BLaER1 (cell line): ENCODE measurements around the gene RARS1.

ENCODE experiments used
- H3K27ac ChIP-seq: shearing (Covaris generic); formaldehyde crosslinking; 2 replicates; pipeline ENCODE4 v1.8.1; 2022
- H3K27me3 ChIP-seq: shearing (Covaris generic); formaldehyde crosslinking; 2 replicates; pipeline ENCODE4 v1.8.1; 2022
- H3K36me3 ChIP-seq: shearing (Covaris generic); formaldehyde crosslinking; 2 replicates; pipeline ENCODE4 v1.8.1; 2022
- H3K4me1 ChIP-seq: shearing (Covaris generic); formaldehyde crosslinking; 2 replicates; pipeline ENCODE4 v1.8.1; 2022
- H3K4me2 ChIP-seq: shearing (Covaris generic); formaldehyde crosslinking; 2 replicates; pipeline ENCODE4 v1.8.1; 2022
- H3K4me3 ChIP-seq: shearing (Covaris generic); formaldehyde crosslinking; 2 replicates; pipeline ENCODE4 v1.8.1; 2022
- H3K9ac ChIP-seq: shearing (Covaris generic); formaldehyde crosslinking; 2 replicates; pipeline ENCODE4 v1.8.1; 2022
- H3K9me3 ChIP-seq: shearing (Covaris generic); formaldehyde crosslinking; 2 replicates; pipeline ENCODE4 v1.8.1; 2022
- H4K20me1 ChIP-seq: shearing (Covaris generic); formaldehyde crosslinking; 2 replicates; pipeline ENCODE4 v1.8.1; 2022
- Cebpa-rat ChIP-seq: shearing (Covaris generic); IDR thresholded peaks from 2 replicates; pipeline ENCODE4 v1.8.1; 2022

Gene RARS1

GRCh38 chr5:168479166-168479565, 7.1 kb upstream of the RARS1 start:
- TF ChIP-seq Cebpa-rat: no peak
- no peaks in the 10 kb centered on the region for H4K20me1 ChIP-seq
- no peak overlapping the region for H3K27ac ChIP-seq
- no peaks in the 10 kb centered on the region for H3K36me3 ChIP-seq
- no peaks in the 10 kb centered on the region for H3K9me3 ChIP-seq
- no peaks in the 10 kb centered on the region for H3K27me3 ChIP-seq
- no peak overlapping the region for H3K4me2 ChIP-seq
- H3K9ac ChIP-seq: no peak overlapping the region
- H3K4me3 ChIP-seq: no peak overlapping the region
- no peaks in the 10 kb centered on the region for H3K4me1 ChIP-seq

- no peak overlapping the region for H3K4me3 ChIP-seq
- H3K4me1 ChIP-seq: no peaks in the 10 kb centered on the region
- H3K27ac ChIP-seq: no peak overlapping the region
- no peak overlapping the region for H3K4me2 ChIP-seq
- no peak for TF ChIP-seq Cebpa-rat
- no peaks in the 10 kb centered on the region for H3K36me3 ChIP-seq
- no peaks in the 10 kb centered on the region for H3K27me3 ChIP-seq
- no peaks in the 10 kb centered on the region for H3K9me3 ChIP-seq
- H4K20me1 ChIP-seq: no peaks in the 10 kb centered on the region
- no peak overlapping the region for H3K9ac ChIP-seq
Measured at GRCh38 chr5:168480601-168481000, 5.7 kb upstream of the RARS1 start.

GRCh38 chr5:168481330-168481788, 4.9 kb upstream of the RARS1 start:
- no peak overlapping the region for H3K4me3 ChIP-seq
- no peaks in the 10 kb centered on the region for H3K4me1 ChIP-seq
- no peak overlapping the region for H3K27ac ChIP-seq
- H3K27me3 ChIP-seq: no peaks in the 10 kb centered on the region
- no peak for TF ChIP-seq Cebpa-rat
- H4K20me1 ChIP-seq: no peaks in the 10 kb centered on the region
- H3K36me3 ChIP-seq: no peaks in the 10 kb centered on the region
- no peaks in the 10 kb centered on the region for H3K9me3 ChIP-seq
- H3K9ac ChIP-seq: no peak overlapping the region
- H3K4me2 ChIP-seq: no peak overlapping the region

- peaks cover 4% of the 10 kb centered on the region for H3K4me1 ChIP-seq
- no peak for TF ChIP-seq Cebpa-rat
- H4K20me1 ChIP-seq: no peaks in the 10 kb centered on the region; the same call in 1 of the 2 replicates
- no peak overlapping the region for H3K4me2 ChIP-seq
- no peaks in the 10 kb centered on the region for H3K27me3 ChIP-seq
- no peak overlapping the region for H3K9ac ChIP-seq
- H3K36me3 ChIP-seq: no peaks in the 10 kb centered on the region
- no peaks in the 10 kb centered on the region for H3K9me3 ChIP-seq
- H3K4me3 ChIP-seq: no peak overlapping the region
- H3K27ac ChIP-seq: no peak overlapping the region
Measured at GRCh38 chr5:168482361-168482760, 3.9 kb upstream of the RARS1 start.

GRCh38 chr5:168489059-168489458, 2.8 kb downstream of the RARS1 start:
- no peak for TF ChIP-seq Cebpa-rat
- H3K9ac ChIP-seq: no peak overlapping the region
- peaks cover 63% of the 10 kb centered on the region for H3K36me3 ChIP-seq
- H4K20me1 ChIP-seq: peaks cover 27% of the 10 kb centered on the region
- no peak overlapping the region for H3K27ac ChIP-seq
- H3K9me3 ChIP-seq: no peaks in the 10 kb centered on the region
- no peaks in the 10 kb centered on the region for H3K27me3 ChIP-seq
- H3K4me1 ChIP-seq: peaks cover 10% of the 10 kb centered on the region
- H3K4me3 ChIP-seq: no peak overlapping the region
- H3K4me2 ChIP-seq: no peak overlapping the region

- H3K4me2 ChIP-seq: no peak overlapping the region
- no peak overlapping the region for H3K27ac ChIP-seq
- peaks cover 22% of the 10 kb centered on the region for H4K20me1 ChIP-seq
- H3K9ac ChIP-seq: no peak overlapping the region
- H3K4me3 ChIP-seq: no peak overlapping the region
- H3K27me3 ChIP-seq: no peaks in the 10 kb centered on the region
- no peak for TF ChIP-seq Cebpa-rat
- no peaks in the 10 kb centered on the region for H3K9me3 ChIP-seq
- H3K36me3 ChIP-seq: peaks cover 97% of the 10 kb centered on the region
- no peaks in the 10 kb centered on the region for H3K4me1 ChIP-seq
Measured at GRCh38 chr5:168494057-168494555, 7.8 kb downstream of the RARS1 start.

GRCh38 chr5:168502563-168503237, 16.4 kb downstream of the RARS1 start:
- H3K4me2 ChIP-seq: no peak overlapping the region
- H3K4me3 ChIP-seq: no peak overlapping the region
- no peak overlapping the region for H3K9ac ChIP-seq
- no peak overlapping the region for H3K27ac ChIP-seq
- H3K9me3 ChIP-seq: no peaks in the 10 kb centered on the region
- no peaks in the 10 kb centered on the region for H3K27me3 ChIP-seq
- H4K20me1 ChIP-seq: no peaks in the 10 kb centered on the region
- no peak for TF ChIP-seq Cebpa-rat
- H3K4me1 ChIP-seq: no peaks in the 10 kb centered on the region
- peaks cover 85% of the 10 kb centered on the region for H3K36me3 ChIP-seq

- H3K9ac ChIP-seq: no peak overlapping the region
- no peaks in the 10 kb centered on the region for H3K27me3 ChIP-seq
- H3K27ac ChIP-seq: no peak overlapping the region
- TF ChIP-seq Cebpa-rat: no peak
- H3K4me3 ChIP-seq: no peak overlapping the region
- H3K36me3 ChIP-seq: peaks cover 96% of the 10 kb centered on the region
- no peak overlapping the region for H3K4me2 ChIP-seq
- no peaks in the 10 kb centered on the region for H3K4me1 ChIP-seq
- H3K9me3 ChIP-seq: peaks cover 19% of the 10 kb centered on the region
- no peaks in the 10 kb centered on the region for H4K20me1 ChIP-seq
Measured at GRCh38 chr5:168513861-168514428, 27.7 kb downstream of the RARS1 start.

GRCh38 chr5:168525856-168526255, 39.6 kb downstream of the RARS1 start:
- Histone ChIP-seq H3K4me1 (no peaks in the 10 kb centered on the region), H3K4me3 (no peak overlapping the region), H3K36me3 (0 out of 2 replicates have a peak, but pooled peaks cover 9% of the 10 kb centered on the region), H3K4me2 (no peak overlapping the region), H3K9me3 (peaks cover 8% of the 10 kb centered on the region; the same call in 1 of the 2 replicates), H3K27me3 (no peaks in the 10 kb centered on the region), H3K27ac (no peak overlapping the region), H3K9ac (no peak overlapping the region), H4K20me1 (no peaks in the 10 kb centered on the region)
- TF ChIP-seq Cebpa-rat: no peak

- Histone ChIP-seq H3K4me1 (no peaks in the 10 kb centered on the region), H3K36me3 (0 out of 2 replicates have a peak, but pooled peaks cover 5% of the 10 kb centered on the region), H3K27ac (no peak overlapping the region), H3K9ac (no peak overlapping the region), H4K20me1 (no peaks in the 10 kb centered on the region), H3K27me3 (no peaks in the 10 kb centered on the region), H3K4me3 (no peak overlapping the region), H3K4me2 (no peak overlapping the region), H3K9me3 (peaks cover 8% of the 10 kb centered on the region; the same call in 1 of the 2 replicates)
- TF ChIP-seq Cebpa-rat: no peak
Measured at GRCh38 chr5:168527756-168528295, 41.6 kb downstream of the RARS1 start.
